GM18498 (cell line): ENCODE data around the gene HCLS1.
"Not testable (repeated sequence)": the region's sequence is repeated elsewhere in the genome, so short reads cannot be mapped to it uniquely, and the experiment has no call there.

ENCODE experiments used
- ATAC-seq: cut with Tn5 transposase; IDR thresholded peaks from one replicate; pipeline ENCODE4 v1.9.1; 2021; ENCODE audit warnings: mild to moderate bottlenecking, moderate library complexity; ENCODE audit not compliant: unreplicated experiment

HCLS1 gene

DNA sequence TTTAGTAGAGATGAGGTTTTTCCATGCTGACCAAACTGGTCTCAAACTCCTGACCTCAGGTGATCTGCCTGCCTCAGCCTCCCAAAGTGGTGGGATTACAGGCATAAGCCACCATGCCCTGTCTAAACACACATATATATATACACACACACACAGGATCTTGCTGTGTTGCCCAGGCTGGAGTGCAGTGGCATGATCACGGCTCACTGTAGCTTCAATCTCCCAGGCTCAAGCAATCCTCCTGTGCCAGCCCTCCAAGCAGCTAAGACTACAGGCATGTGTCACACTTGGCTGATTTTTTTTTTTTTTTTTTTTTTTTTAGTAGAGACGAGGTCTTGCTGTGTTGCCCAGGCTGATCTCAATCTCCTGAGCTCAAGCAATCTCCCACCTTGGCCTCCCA, 60.8 kb downstream of the HCLS1 start:
- ATAC-seq: not testable (repeated sequence)

DNA sequence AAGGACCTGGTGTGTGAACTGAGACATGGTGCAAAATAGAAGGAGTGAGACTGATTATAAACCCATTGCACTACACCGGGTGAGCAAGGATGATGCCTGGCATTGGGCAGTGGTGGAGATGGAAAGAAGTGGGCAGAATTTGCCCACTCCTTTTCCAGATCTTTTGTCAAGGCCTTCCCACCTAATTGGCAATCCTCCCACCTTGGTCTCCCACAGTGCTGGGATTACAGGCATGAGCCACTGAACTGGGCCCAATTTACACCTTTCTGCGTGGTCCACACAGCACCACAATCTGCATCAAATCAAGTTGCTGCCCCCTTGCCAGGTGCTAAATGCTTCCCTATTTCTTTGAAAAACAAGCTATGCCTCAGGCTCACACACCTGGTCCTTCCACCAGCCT, 62.1 kb downstream of the HCLS1 start:
- no peak for ATAC-seq

DNA sequence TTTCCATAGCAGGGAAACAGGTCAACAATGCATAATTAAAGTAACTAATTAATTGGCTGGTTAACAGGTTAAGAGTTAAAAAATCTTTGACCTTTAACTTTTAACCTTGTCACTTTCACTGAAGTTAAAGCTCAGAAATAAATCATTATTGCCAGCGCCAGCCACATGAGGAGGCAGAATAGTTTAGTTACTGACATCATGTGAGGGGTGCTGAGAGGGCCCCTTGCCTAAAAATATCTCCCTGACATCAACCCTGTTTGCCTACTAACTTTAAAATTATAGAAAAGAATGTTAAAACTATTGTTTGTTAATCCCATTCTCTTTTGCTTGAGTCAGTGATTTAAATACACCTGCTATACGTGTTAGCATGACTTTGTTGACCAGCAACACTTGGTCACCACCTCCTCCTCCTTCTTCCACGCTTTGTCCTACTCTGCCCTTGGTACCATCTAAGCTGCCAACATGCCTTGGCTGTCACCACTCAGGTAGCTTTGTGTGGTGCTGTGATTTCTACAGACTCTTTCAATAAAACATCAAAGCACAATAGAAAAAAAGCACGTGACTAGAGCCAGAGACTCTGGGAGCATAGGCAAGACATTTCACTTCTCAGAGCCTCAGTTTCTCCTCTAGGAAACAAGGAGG, 64.8 kb downstream of the HCLS1 start:
- ATAC-seq: no peak

DNA sequence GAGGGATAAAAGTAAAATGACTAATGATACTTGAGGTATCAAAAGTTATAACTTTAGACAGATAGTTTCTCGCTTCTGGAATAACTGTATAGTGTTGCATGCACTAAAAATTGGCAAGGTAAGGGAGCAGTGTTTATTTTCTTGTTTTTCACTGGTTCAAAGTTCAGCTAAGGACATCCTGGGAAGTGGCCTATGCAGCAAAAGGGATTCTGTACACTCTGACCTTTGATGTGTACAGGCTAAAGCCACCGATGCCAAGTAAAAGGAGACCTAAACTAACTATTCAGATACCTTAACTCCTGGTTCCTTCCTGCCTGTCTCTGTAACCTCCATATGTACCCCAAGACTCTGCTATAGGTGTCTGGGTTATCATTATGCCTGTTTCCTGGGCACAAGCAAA, 65.9 kb downstream of the HCLS1 start:
- ATAC-seq: no peak

DNA sequence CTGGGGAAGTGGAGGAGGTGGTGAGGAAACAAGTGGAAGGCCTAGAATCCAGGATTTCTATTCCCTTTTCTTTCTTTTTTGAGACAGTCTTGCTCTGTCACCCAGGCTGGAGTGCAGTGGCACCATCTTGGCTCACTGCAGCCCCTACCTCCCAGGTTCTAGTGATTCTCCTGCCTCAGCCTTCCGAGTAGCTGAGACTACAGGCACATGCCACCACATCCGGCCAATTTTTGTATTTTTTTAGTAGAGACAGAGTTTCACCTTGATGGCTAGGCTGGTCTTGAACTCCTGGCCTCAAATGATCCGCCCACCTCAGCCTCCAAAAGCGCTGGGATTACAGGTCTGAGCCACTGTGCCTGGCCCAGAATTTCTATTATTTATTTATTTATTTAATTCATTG, 66.9 kb downstream of the HCLS1 start:
- peak; percentile 20 for ATAC-seq

DNA sequence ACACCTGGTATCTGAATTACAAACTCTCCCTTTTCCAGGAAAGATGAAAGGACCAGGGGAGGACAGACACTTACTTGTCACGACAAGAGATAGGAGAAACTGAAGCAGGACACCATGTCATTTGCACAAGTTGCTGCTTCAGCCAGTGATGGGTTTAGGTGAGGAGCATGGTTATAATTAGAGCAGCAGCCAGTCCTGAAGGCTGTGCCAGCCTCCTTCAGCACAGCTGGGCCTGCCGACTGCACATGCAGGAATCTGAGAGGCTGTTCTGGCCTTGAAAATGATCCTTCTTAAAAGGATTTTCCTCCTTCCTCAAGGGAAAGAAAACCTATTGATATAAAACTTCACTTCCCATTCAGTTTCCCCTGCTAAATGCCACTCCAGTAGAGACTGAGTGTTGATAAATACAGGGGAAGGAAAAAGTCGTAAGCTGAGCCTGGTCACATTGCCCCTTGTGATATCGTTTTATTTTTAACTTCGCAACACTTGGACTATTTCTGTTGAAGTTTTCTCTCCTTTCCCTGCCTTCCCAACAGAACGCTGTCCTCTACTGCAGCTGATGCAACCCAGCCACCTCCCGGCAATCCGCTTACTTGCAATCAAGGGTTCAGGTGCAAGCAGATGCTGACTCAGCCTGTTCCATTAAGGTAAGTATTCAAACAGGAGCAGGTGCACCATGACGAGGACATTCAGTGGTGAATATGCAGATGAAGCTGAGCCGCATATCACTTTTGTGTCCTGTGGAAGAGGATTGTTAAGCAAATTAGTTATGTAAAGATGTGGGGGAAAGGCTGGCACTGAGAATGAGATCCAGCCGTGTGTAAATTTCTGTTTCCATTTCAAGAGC, 67.6 kb downstream of the HCLS1 start, which contains the start of gene FBXO40:
Gene FBXO40 (plus strand): TSS at position 524 of the 847 bp plus-strand sequence. CDS start 27,197 bp downstream, outside the sequence.
- ATAC-seq: peak; percentile 81

DNA sequence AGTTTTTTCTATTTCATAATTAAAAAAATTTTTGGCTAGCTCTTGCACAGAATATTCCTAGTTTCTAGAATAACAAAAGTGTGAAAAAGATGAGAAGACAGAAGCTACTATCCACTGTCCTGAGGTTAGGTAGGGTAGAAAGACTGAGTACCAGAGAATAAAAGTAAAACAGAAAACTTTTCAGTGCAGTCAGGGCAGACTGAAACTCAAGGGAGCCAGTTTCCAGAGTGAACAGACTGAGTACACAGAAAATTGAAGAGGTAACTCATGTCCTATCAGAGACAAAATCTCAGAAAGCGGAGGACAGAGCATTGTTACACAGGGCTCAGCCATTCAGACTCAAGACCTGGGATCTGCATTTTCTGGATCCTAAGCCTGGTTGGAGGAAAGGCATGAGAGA, 76.3 kb downstream of the HCLS1 start:
- ATAC-seq: peak; percentile 72

DNA sequence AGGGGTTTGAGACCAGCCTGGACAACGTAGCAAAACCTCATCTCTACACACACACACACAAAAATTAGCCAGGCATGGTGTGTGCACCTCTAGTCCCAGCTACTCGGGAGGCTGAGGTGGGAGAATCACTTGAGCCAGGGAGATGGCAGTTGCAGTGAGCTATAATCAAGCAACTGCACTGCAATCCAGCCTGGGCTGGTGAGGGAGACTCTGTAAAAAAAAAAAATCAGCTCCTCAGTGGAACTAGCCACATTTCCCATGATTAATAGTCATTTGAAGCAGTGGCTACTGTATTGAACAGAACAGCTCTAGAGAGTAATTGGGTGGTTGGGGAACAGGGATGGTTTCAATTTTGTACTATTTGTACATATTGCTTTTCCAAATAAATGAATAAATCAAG, 79.0 kb downstream of the HCLS1 start:
- ATAC-seq: no peak
